Activated naive CD8-positive, alpha-beta T cell treated with anti-CD3 and anti-CD28 coated beads, Interleukin-2, amount 10 ng/mL, durations not matched to agents 7 days and 5 days (primary cell): Measurements from ENCODE around the gene BID. TPM values are rescaled to one million over a fixed set of nuclear protein-coding genes. Genes with fewer than 3 reads are reported as not detected.

ENCODE experiments used
- ATAC-seq: fragments of 150-1000 bp; cut with Tn5 transposase; one replicate; pipeline ENCODE4 v1.10.0; 2021; ENCODE audit warnings: low read depth, moderate library complexity
- POLR2A ChIA-PET: fragments of 350-600 bp; sonication (Branson Sonifier 250); formaldehyde crosslinking; loops from one replicate; lab custom pipeline; 2021; ENCODE audit warnings: antibody characterized with exemption; lab: Charles Lee
- DNase-seq: peaks from one replicate; pipeline ENCODE4 v3.0.0; 2021
- H3K27ac Mint-ChIP-seq: one replicate; pipeline ENCODE4 v1.8.0; 2022; ENCODE audit warnings: mild to moderate bottlenecking, mixed read lengths
- H3K27me3 Mint-ChIP-seq: one replicate; pipeline ENCODE4 v1.8.0; 2022; ENCODE audit warnings: mild to moderate bottlenecking, moderate library complexity, mixed read lengths
- H3K36me3 Mint-ChIP-seq: one replicate; pipeline ENCODE4 v1.8.0; 2021; ENCODE audit warnings: mild to moderate bottlenecking, mixed read lengths
- H3K4me1 Mint-ChIP-seq: one replicate; pipeline ENCODE4 v1.8.0; 2021; ENCODE audit warnings: mixed read lengths
- H3K4me3 Mint-ChIP-seq: one replicate; pipeline ENCODE4 v1.8.0; 2022; ENCODE audit warnings: mild to moderate bottlenecking, moderate library complexity, mixed read lengths
- H3K9me3 Mint-ChIP-seq: one replicate; pipeline ENCODE4 v1.8.0; 2021; ENCODE audit warnings: mixed read lengths
- total RNA-seq, 2 experiments: library from RNA; stranded (reverse); gene quantifications; one replicate each; pipeline ENCODE4 v1.2.3, GENCODE V29; 2021

Gene BID
- total RNA-seq, 2 experiments from 2014 or later, result 33.6 to 35.6 TPM

- no peak for ATAC-seq
- Mint-ChIP-seq H3K9me3 (no peaks in the 10 kb centered on the region), H3K4me3 (no peak overlapping the region), H3K27ac (no peak overlapping the region), H3K27me3 (no peaks in the 10 kb centered on the region), H3K36me3 (peaks cover 2% of the 10 kb centered on the region), H3K4me1 (no peaks in the 10 kb centered on the region)
- no peak for DNase-seq
- POLR2A ChIA-PET, result interaction anchor here (2.0 to 2.3 kb wide), 2 partner anchors 30 to 334 kb away, joined by 6 read pairs; partner anchors contain the start of genes BID and PEX26
Observed at GRCh38 chr22:17743661-17744411, 30.4 kb downstream of the BID start.

- Mint-ChIP-seq H3K4me3 (no peak overlapping the region), H3K27ac (no peak overlapping the region), H3K36me3 (peaks cover 3% of the 10 kb centered on the region), H3K27me3 (no peaks in the 10 kb centered on the region), H3K9me3 (no peaks in the 10 kb centered on the region), H3K4me1 (no peaks in the 10 kb centered on the region)
- ATAC-seq (peak; percentile 82), DNase-seq (peak; percentile 71)
- POLR2A ChIA-PET, result interaction anchor here (0.6 to 1.2 kb wide), 3 partner anchors 42 to 104 kb away, joined by 3 to 5 read pairs (median 4); partner anchors contain the start of gene BCL2L13
Observed at GRCh38 chr22:17742527-17742902, 31.8 kb downstream of the BID start.

GRCh38 chr22:17741866-17742526, 32.3 kb downstream of the BID start:
- ATAC-seq, result no peak

GRCh38 chr22:17739196-17739975, 34.9 kb downstream of the BID start:
- Mint-ChIP-seq H3K4me3 (no peak overlapping the region), H3K4me1 (peaks cover 6% of the 10 kb centered on the region), H3K27me3 (no peaks in the 10 kb centered on the region), H3K27ac (no peak overlapping the region), H3K36me3 (peaks cover 3% of the 10 kb centered on the region), H3K9me3 (no peaks in the 10 kb centered on the region)
- POLR2A ChIA-PET, result no interaction called here
- ATAC-seq (no peak), DNase-seq (no peak)

More at GRCh38 chr22:17741866-17742526, 32.3 kb downstream of the BID start:
- H3K9me3 Mint-ChIP-seq, result no peaks in the 10 kb centered on the region
- no peaks in the 10 kb centered on the region for H3K27me3 Mint-ChIP-seq
- H3K36me3 Mint-ChIP-seq, result peaks cover 3% of the 10 kb centered on the region
- DNase-seq, result no peak
- H3K4me3 Mint-ChIP-seq, result no peak overlapping the region
- H3K27ac Mint-ChIP-seq, result no peak overlapping the region
- H3K4me1 Mint-ChIP-seq, result no peaks in the 10 kb centered on the region
- POLR2A ChIA-PET, result interaction anchor here (0.8 to 1.2 kb wide), 2 partner anchors 43 to 103 kb away, joined by 3 to 4 read pairs; partner anchors contain the start of gene BCL2L13

- H3K27ac Mint-ChIP-seq, result no peak overlapping the region
- ATAC-seq, result no peak
- H3K9me3 Mint-ChIP-seq, result no peaks in the 10 kb centered on the region
- H3K27me3 Mint-ChIP-seq, result no peaks in the 10 kb centered on the region
- POLR2A ChIA-PET, result no interaction called here
- H3K4me3 Mint-ChIP-seq, result no peak overlapping the region
- H3K4me1 Mint-ChIP-seq, result peaks cover 13% of the 10 kb centered on the region
- no peak for DNase-seq
- H3K36me3 Mint-ChIP-seq, result peaks cover 7% of the 10 kb centered on the region
Observed at GRCh38 chr22:17738386-17739128, 35.7 kb downstream of the BID start.

GRCh38 chr22:17734187-17734586, 40.1 kb downstream of the BID start:
- Mint-ChIP-seq H3K27ac (no peak overlapping the region), H3K36me3 (peaks cover 12% of the 10 kb centered on the region), H3K4me3 (no peak overlapping the region), H3K4me1 (peaks cover 15% of the 10 kb centered on the region), H3K27me3 (no peaks in the 10 kb centered on the region), H3K9me3 (no peaks in the 10 kb centered on the region)
- POLR2A ChIA-PET, result interaction anchor here (1.0 kb wide), 1 partner anchor 95 kb away, joined by 3 read pairs; the partner anchor contains the start of gene BCL2L13
- peak; percentile 86 for ATAC-seq
- no peak for DNase-seq

- no peaks in the 10 kb centered on the region for H3K27me3 Mint-ChIP-seq
- ATAC-seq (no peak), DNase-seq (no peak)
- H3K9me3 Mint-ChIP-seq, result no peaks in the 10 kb centered on the region
- peak overlapping the region; percentile 51 for H3K27ac Mint-ChIP-seq
- H3K4me1 Mint-ChIP-seq, result peaks cover 15% of the 10 kb centered on the region
- H3K36me3 Mint-ChIP-seq, result peaks cover 10% of the 10 kb centered on the region
- POLR2A ChIA-PET, result no interaction called here
- H3K4me3 Mint-ChIP-seq, result peak overlapping the region; percentile 57
Observed at GRCh38 chr22:17733466-17733865, 40.8 kb downstream of the BID start.

- ATAC-seq (no peak), DNase-seq (no peak)
- Mint-ChIP-seq H3K9me3 (no peaks in the 10 kb centered on the region), H3K27me3 (no peaks in the 10 kb centered on the region), H3K4me1 (peaks cover 15% of the 10 kb centered on the region), H3K4me3 (no peak overlapping the region), H3K27ac (peak overlapping the region; percentile 17), H3K36me3 (peaks cover 12% of the 10 kb centered on the region)
- POLR2A ChIA-PET, result no interaction called here
Observed at GRCh38 chr22:17732251-17732854, 41.9 kb downstream of the BID start.

GRCh38 chr22:17729561-17729960, 44.7 kb downstream of the BID start:
- ATAC-seq (no peak), DNase-seq (no peak)
- H3K27ac Mint-ChIP-seq, result no peak overlapping the region
- H3K4me1 Mint-ChIP-seq, result peaks cover 20% of the 10 kb centered on the region
- H3K4me3 Mint-ChIP-seq, result no peak overlapping the region
- peaks cover 21% of the 10 kb centered on the region for H3K36me3 Mint-ChIP-seq
- H3K27me3 Mint-ChIP-seq, result no peaks in the 10 kb centered on the region
- POLR2A ChIA-PET, result interaction anchor here (0.9 kb wide), 1 partner anchor 45 kb away, joined by 3 read pairs; the partner anchor contains the start of gene BID
- no peaks in the 10 kb centered on the region for H3K9me3 Mint-ChIP-seq

GRCh38 chr22:17728786-17729185, 45.5 kb downstream of the BID start:
- POLR2A ChIA-PET, result no interaction called here
- DNase-seq (no peak), ATAC-seq (no peak)
- H3K9me3 Mint-ChIP-seq, result no peaks in the 10 kb centered on the region
- peaks cover 19% of the 10 kb centered on the region for H3K36me3 Mint-ChIP-seq
- H3K4me1 Mint-ChIP-seq, result peaks cover 13% of the 10 kb centered on the region
- no peak overlapping the region for H3K27ac Mint-ChIP-seq
- no peaks in the 10 kb centered on the region for H3K27me3 Mint-ChIP-seq
- H3K4me3 Mint-ChIP-seq, result no peak overlapping the region

GRCh38 chr22:17726928-17727897, 47.1 kb downstream of the BID start:
- H3K27ac Mint-ChIP-seq, result peak overlapping the region; percentile 70
- H3K4me3 Mint-ChIP-seq, result peak overlapping the region; percentile 33
- peaks cover 11% of the 10 kb centered on the region for H3K36me3 Mint-ChIP-seq
- POLR2A ChIA-PET, result no interaction called here
- no peaks in the 10 kb centered on the region for H3K27me3 Mint-ChIP-seq
- peaks cover 10% of the 10 kb centered on the region for H3K4me1 Mint-ChIP-seq
- H3K9me3 Mint-ChIP-seq, result no peaks in the 10 kb centered on the region
- ATAC-seq (no peak), DNase-seq (no peak)
